ENCODE data around the gene DGCR2. TPM values are rescaled to one million over a fixed set of nuclear protein-coding genes. Genes with fewer than 3 reads are reported as not detected.

The DGCR2 gene
- total RNA-seq, 2 donors from 2014 or later: 43.8 to 89.3 TPM

DNA sequence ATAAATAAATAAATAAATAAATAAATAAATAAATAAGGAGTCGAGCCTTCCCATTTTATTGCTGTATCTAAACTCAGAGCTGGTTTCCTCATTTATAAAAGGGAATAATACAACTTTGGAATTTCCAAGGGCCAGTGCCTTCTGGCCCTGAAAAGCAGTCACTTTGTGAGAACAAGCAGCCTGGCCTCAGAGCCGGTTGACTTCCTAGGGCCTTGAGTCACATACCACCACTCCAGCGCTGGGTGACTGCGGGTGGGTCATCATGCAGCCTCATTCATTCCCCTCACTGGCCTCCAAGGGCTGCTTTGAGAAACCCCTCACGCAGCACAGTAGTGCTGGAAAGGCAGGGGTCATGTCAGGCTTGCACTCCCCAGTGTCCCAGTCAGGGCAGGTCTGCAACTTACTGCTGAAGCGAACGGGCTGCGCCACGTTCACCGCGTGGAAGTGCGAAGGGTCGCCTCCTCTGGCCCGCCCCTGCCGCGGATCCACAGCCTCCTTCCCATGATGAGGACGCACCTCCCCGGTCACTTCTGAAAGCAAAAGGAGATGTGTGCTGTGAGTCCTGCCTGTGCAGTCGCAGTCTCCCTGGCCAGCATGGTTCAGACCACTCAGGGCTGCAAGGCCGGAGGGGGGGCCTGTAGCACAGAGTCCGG, 54.4 kb downstream of the DGCR2 start:
- 91 to 95% methylated on average over 18 to 21 of the region's 21 CpGs for WGBS, 2 donors
- no peaks in the 10 kb centered on the region for H3K9me3 ChIP-seq
- no peak for DNase-seq

DNA sequence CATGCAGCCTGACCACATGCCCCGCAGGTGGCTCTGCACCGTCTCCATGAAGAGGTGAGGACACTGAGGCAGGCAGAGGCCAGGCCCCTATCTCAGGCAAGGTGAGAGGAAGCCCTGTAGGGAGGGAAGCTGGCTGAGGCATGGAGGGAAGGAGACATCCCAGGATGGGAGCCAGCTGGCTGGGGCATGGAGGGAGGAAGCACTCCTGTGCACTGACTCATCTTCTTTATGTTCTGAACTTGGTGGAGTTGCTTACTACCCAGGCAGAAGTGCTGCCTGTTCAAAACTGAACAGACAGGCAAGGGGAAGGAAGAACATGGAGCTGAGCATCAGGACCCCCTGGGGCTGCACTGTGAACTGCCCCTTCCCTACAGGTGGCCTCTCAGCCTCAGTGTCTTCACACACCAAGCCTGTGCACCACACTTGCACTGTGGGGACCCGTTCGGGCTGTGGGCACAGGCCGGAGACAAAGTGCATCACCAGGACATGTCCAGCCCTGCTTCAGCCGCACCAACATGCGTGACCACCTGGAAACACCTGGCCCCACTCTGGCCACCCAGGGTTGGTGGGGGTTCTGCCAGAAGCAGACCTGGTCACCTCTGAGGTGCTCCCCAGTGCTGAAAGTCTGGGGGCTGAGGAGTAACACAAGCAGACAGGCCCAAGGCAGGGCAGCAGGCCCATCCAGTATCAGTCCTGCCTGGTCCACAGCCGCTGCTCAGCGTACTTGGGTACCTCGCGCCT, 55.5 kb downstream of the DGCR2 start:
- no peak for TF ChIP-seq POLR2A (IDR thresholded peaks at IDR 0.05)
- TF ChIP-seq, protein P1, sequence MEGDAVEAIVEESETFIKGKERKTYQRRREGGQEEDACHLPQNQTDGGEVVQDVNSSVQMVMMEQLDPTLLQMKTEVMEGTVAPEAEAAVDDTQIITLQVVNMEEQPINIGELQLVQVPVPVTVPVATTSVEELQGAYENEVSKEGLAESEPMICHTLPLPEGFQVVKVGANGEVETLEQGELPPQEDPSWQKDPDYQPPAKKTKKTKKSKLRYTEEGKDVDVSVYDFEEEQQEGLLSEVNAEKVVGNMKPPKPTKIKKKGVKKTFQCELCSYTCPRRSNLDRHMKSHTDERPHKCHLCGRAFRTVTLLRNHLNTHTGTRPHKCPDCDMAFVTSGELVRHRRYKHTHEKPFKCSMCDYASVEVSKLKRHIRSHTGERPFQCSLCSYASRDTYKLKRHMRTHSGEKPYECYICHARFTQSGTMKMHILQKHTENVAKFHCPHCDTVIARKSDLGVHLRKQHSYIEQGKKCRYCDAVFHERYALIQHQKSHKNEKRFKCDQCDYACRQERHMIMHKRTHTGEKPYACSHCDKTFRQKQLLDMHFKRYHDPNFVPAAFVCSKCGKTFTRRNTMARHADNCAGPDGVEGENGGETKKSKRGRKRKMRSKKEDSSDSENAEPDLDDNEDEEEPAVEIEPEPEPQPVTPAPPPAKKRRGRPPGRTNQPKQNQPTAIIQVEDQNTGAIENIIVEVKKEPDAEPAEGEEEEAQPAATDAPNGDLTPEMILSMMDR (IDR thresholded peaks at IDR 0.05): no peak
- no peaks in the 10 kb centered on the region for H3K9me3 ChIP-seq
- H3K27ac ChIP-seq: no peak overlapping the region
- H3K4me3 ChIP-seq: no peak overlapping the region
- intact Hi-C loops (cut with DNase I): no loop called here
- no peak for ATAC-seq
- peaks cover 22% of the 10 kb centered on the region for H3K4me1 ChIP-seq
- H3K36me3 ChIP-seq (replicated peaks in 1 of 2; ENCODE audit: insufficient read depth in 1 of 2, low read depth in 2 of 2): peaks cover 4 to 21% of the 10 kb centered on the region in 2 donors
- DNase-seq: no peak
- 98% methylated on average over 11 of the region's 11 CpGs for WGBS, 2 donors
- no peaks in the 10 kb centered on the region for H3K27me3 ChIP-seq

More for the DNA sequence above, 54.4 kb downstream of the DGCR2 start:
- intact Hi-C loops (cut with DNase I): no loop called here
- no peak overlapping the region for H3K27ac ChIP-seq
- H3K36me3 ChIP-seq (replicated peaks in 1 of 2; ENCODE audit: insufficient read depth in 1 of 2, low read depth in 2 of 2): peaks cover 4 to 21% of the 10 kb centered on the region in 2 donors
- peaks cover 14% of the 10 kb centered on the region for H3K4me1 ChIP-seq
- TF ChIP-seq, protein P1 (IDR thresholded peaks at IDR 0.05): no peak
- no peak for TF ChIP-seq POLR2A (IDR thresholded peaks at IDR 0.05)
- ATAC-seq: no peak
- H3K27me3 ChIP-seq: no peaks in the 10 kb centered on the region
- H3K4me3 ChIP-seq: no peak overlapping the region

DNA sequence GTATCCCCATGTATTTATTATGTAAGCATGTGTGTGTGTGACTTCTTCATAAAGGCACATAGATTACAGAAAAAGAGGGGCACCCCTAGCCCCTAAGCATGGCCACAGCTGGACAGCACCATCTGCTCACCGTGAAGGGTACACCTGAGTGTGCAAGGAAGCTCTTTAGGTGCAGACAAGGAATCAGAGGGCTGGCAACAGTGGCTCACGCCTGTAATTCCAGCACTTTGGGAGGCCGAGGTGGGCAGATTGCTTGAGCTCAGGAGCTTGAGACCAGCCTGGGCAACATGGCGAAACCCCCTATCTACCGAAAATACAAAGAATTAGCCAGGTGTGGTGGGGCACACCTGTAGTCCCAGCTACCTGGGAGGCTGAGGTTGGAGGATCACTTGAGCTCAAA, 56.3 kb downstream of the DGCR2 start:
- H3K4me3 ChIP-seq: no peak overlapping the region
- peaks cover 21% of the 10 kb centered on the region for H3K4me1 ChIP-seq
- no peak for DNase-seq
- H3K27ac ChIP-seq: no peak overlapping the region
- no peaks in the 10 kb centered on the region for H3K9me3 ChIP-seq
- 80 to 94% methylated on average over 2 to 5 of the region's 5 CpGs for WGBS, 2 donors
- peaks cover 4 to 21% of the 10 kb centered on the region in 2 donors for H3K36me3 ChIP-seq (replicated peaks in 1 of 2; ENCODE audit: insufficient read depth in 1 of 2, low read depth in 2 of 2)
- intact Hi-C loops (cut with DNase I): no loop called here
- no peaks in the 10 kb centered on the region for H3K27me3 ChIP-seq
- ATAC-seq: no peak
- no peak for TF ChIP-seq POLR2A (IDR thresholded peaks at IDR 0.05)
- TF ChIP-seq, protein P1 (IDR thresholded peaks at IDR 0.05): no peak

DNA sequence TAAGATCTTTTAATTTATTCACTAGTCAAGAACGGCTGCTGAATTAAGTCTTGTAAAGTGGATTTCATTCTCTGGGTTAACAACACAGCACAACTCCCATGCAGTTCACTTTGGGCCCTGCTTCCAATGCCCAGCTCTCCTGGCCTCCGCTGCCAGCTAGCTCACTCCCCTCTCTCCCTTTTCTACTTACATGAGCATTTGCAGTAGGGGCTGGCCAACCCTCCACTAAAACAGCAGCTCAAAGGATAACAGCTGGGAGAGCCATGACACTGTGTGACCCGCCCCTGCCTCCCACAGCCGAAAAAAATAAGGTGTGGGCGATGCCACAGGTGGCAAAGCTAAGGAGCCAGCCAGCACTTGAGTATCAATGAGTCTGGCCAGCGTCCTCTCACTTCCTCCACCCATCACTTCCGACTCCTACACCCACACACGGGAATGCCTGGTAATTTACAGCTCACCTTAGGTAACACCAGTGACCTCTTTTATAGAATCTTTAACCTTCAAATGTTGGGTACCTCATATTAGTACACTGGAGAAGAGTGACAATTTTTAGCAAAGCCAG, 56.8 kb downstream of the DGCR2 start:
- WGBS, 2 donors: 81 to 82% methylated on average over 8 of the region's 8 CpGs
- TF ChIP-seq POLR2A (IDR thresholded peaks at IDR 0.05): no peak
- TF ChIP-seq, protein P1 (IDR thresholded peaks at IDR 0.05): no peak
- Histone ChIP-seq H3K4me3 (no peak overlapping the region), H3K36me3 (replicated peaks in 1 of 2; ENCODE audit: insufficient read depth in 1 of 2, low read depth in 2 of 2) (peaks cover 4 to 21% of the 10 kb centered on the region in 2 donors), H3K27me3 (no peaks in the 10 kb centered on the region), H3K4me1 (peaks cover 19% of the 10 kb centered on the region), H3K27ac (no peak overlapping the region), H3K9me3 (no peaks in the 10 kb centered on the region)
- ATAC-seq (no peak), DNase-seq (no peak)
- intact Hi-C loops (cut with DNase I): no loop called here

All from body of pancreas (tissue), 4 donors.